ENCODE results near the gene MYL6. TPM values are rescaled to one million over a fixed set of nuclear protein-coding genes. Genes with fewer than 3 reads are reported as not detected.

The MYL6 gene
- total and polyA plus RNA-seq, 9 of the 15 experiments (the other 6 are each of a cell fraction or from before 2014, with no cell fraction given): 557 to 1,664 (median 958) TPM

DNA sequence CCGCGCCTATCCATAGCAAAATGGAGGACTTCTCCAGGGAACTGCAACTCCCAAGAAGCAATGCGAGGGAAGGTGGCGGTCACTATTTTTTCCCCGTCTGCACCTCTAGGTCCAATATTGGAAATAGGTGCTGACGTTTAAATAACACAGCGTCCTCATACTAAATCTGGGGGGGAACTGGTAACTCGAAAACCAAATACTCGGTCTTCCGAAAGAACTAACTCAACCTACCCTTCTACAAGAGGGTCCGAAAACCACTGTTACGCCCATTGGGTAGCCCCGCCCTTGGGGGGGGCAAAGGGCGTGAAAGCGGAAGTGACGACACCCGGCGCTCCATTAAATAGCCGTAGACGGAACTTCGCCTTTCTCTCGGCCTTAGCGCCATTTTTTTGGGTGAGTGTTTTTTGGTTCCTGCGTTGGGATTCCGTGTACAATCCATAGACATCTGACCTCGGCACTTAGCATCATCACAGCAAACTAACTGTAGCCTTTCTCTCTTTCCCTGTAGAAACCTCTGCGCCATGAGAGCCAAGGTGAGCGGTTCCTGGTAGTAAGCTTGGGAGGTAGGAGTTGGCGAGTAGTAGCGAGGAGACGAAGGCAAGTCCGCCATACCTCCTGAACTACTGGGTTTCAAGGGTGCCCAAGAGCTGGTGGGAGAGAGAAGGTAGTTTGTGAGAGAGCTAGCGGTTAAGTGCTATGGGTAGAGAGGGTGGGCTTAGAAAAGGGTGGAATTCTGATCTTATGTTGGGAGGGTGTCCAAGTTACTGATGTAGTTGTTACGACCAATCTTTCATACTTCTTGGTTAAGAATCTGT, 41.7 kb upstream of the MYL6 start, which contains the start of gene RPL41 (continued):
- TF ChIP-seq, protein P1, sequence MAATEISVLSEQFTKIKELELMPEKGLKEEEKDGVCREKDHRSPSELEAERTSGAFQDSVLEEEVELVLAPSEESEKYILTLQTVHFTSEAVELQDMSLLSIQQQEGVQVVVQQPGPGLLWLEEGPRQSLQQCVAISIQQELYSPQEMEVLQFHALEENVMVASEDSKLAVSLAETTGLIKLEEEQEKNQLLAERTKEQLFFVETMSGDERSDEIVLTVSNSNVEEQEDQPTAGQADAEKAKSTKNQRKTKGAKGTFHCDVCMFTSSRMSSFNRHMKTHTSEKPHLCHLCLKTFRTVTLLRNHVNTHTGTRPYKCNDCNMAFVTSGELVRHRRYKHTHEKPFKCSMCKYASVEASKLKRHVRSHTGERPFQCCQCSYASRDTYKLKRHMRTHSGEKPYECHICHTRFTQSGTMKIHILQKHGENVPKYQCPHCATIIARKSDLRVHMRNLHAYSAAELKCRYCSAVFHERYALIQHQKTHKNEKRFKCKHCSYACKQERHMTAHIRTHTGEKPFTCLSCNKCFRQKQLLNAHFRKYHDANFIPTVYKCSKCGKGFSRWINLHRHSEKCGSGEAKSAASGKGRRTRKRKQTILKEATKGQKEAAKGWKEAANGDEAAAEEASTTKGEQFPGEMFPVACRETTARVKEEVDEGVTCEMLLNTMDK (IDR thresholded peaks at IDR 0.05; ENCODE audit: borderline replicate concordance, insufficient read depth, low read depth, low read length, poor library complexity, severe bottlenecking): no peak
- TF ChIP-seq COPS2 (conservative IDR thresholded peaks at IDR 0.05) (no peak), HNRNPLL (IDR thresholded peaks at IDR 0.05; ENCODE audit: low read depth, low read length, poor library complexity, severe bottlenecking) (peak; percentile 25), MECOM (CRISPR knock-in tag; IDR thresholded peaks at IDR 0.05) (no peak), XRCC3 (IDR thresholded peaks at IDR 0.05) (no peak), ELF1 (tag; IDR thresholded peaks at IDR 0.05) (peak; percentile 84), STAG1 (CRISPR knock-in tag; IDR thresholded peaks at IDR 0.05; ENCODE audit: borderline replicate concordance) (no peak), HNRNPL (IDR thresholded peaks at IDR 0.05; ENCODE audit: low read depth, low read length) (peak; percentile 41; the same call in 1 of the 2 replicates), SIX5 (IDR thresholded peaks at IDR 0.05; ENCODE audit: borderline replicate concordance in 1 of 2, insufficient read depth in 1 of 2, low read depth in 1 of 2, low read length in 2 of 2) (peak; percentile 55 to 72), FOXA3 (CRISPR knock-in tag; conservative IDR thresholded peaks at IDR 0.05 in 1 of 2, IDR thresholded peaks at IDR 0.05 in 1 of 2) (peak in 1 of 2 experiments; percentile 45; a peak in 1 of 4 replicates), ZNF717 (CRISPR knock-in tag; IDR thresholded peaks at IDR 0.05) (peak; percentile 28; the same call in 1 of the 2 replicates), PPARD (CRISPR knock-in tag; IDR thresholded peaks at IDR 0.05) (no peak), EP400 (IDR thresholded peaks at IDR 0.05) (peak; percentile 99), ZFP1 (CRISPR knock-in tag; IDR thresholded peaks at IDR 0.05) (no peak)
- TF ChIP-seq, protein P2, sequence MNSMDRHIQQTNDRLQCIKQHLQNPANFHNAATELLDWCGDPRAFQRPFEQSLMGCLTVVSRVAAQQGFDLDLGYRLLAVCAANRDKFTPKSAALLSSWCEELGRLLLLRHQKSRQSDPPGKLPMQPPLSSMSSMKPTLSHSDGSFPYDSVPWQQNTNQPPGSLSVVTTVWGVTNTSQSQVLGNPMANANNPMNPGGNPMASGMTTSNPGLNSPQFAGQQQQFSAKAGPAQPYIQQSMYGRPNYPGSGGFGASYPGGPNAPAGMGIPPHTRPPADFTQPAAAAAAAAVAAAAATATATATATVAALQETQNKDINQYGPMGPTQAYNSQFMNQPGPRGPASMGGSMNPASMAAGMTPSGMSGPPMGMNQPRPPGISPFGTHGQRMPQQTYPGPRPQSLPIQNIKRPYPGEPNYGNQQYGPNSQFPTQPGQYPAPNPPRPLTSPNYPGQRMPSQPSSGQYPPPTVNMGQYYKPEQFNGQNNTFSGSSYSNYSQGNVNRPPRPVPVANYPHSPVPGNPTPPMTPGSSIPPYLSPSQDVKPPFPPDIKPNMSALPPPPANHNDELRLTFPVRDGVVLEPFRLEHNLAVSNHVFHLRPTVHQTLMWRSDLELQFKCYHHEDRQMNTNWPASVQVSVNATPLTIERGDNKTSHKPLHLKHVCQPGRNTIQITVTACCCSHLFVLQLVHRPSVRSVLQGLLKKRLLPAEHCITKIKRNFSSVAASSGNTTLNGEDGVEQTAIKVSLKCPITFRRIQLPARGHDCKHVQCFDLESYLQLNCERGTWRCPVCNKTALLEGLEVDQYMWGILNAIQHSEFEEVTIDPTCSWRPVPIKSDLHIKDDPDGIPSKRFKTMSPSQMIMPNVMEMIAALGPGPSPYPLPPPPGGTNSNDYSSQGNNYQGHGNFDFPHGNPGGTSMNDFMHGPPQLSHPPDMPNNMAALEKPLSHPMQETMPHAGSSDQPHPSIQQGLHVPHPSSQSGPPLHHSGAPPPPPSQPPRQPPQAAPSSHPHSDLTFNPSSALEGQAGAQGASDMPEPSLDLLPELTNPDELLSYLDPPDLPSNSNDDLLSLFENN (IDR thresholded peaks at IDR 0.05; ENCODE audit: low read depth in 2 of 2, low read length in 2 of 2): peak in 1 of 2 experiments; percentile 66; a peak in 1 of 4 replicates
- TF ChIP-seq, protein P3, sequence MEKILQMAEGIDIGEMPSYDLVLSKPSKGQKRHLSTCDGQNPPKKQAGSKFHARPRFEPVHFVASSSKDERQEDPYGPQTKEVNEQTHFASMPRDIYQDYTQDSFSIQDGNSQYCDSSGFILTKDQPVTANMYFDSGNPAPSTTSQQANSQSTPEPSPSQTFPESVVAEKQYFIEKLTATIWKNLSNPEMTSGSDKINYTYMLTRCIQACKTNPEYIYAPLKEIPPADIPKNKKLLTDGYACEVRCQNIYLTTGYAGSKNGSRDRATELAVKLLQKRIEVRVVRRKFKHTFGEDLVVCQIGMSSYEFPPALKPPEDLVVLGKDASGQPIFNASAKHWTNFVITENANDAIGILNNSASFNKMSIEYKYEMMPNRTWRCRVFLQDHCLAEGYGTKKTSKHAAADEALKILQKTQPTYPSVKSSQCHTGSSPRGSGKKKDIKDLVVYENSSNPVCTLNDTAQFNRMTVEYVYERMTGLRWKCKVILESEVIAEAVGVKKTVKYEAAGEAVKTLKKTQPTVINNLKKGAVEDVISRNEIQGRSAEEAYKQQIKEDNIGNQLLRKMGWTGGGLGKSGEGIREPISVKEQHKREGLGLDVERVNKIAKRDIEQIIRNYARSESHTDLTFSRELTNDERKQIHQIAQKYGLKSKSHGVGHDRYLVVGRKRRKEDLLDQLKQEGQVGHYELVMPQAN (IDR thresholded peaks at IDR 0.05; ENCODE audit: borderline replicate concordance): peak; percentile 70
- TF ChIP-seq, protein P4, sequence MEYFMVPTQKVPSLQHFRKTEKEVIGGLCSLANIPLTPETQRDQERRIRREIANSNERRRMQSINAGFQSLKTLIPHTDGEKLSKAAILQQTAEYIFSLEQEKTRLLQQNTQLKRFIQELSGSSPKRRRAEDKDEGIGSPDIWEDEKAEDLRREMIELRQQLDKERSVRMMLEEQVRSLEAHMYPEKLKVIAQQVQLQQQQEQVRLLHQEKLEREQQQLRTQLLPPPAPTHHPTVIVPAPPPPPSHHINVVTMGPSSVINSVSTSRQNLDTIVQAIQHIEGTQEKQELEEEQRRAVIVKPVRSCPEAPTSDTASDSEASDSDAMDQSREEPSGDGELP (CRISPR knock-in tag; IDR thresholded peaks at IDR 0.05; ENCODE audit: borderline replicate concordance): peak; percentile 38; the same call in 1 of the 2 replicates

All from K562 (cell line).